Left lung (tissue), 10 donors: ENCODE data around the gene GLIS1. TPM values are rescaled to one million over a fixed set of nuclear protein-coding genes. Genes with fewer than 3 reads are reported as not detected.

ENCODE experiments used
- ATAC-seq: fragments of 200-7000 bp; cut with Tn5 transposase; one replicate; pipeline ENCODE4 v1.9.1; 2020; ENCODE audit warnings: moderate library complexity
- DNase-seq, 4 donors: peaks; one replicate each; pipeline ENCODE4 v3.0.0-alpha.2; 2013 to 2020
- H3K27ac ChIP-seq, 2 donors: fragments of 200-600 bp; sonication (generic) in 1 of 2; one replicate each; pipeline versions ENCODE4 v1.5.0 to v1.8.0; 2020 to 2021
- H3K27me3 ChIP-seq, 2 donors: fragments of 200-600 bp; sonication (generic) in 1 of 2; one replicate each; pipeline versions ENCODE4 v1.5.0 to v1.8.0; 2020 to 2021
- H3K36me3 ChIP-seq, 2 donors: fragments of 200-600 bp; sonication (generic) in 1 of 2; one replicate each; pipeline versions ENCODE4 v1.5.0 to v1.8.0; 2020 to 2021
- H3K4me1 ChIP-seq, 2 donors: fragments of 200-600 bp; one replicate each; pipeline ENCODE4 v1.8.0; 2021
- H3K4me3 ChIP-seq, 2 donors: fragments of 200-600 bp; sonication (generic) in 1 of 2; one replicate each; pipeline versions ENCODE4 v1.5.0 to v1.8.0; 2020 to 2021; ENCODE audit warnings: mild to moderate bottlenecking in 1 of 2
- H3K9me3 ChIP-seq, 2 donors: fragments of 200-600 bp; sonication (generic) in 1 of 2; one replicate each; pipeline versions ENCODE4 v1.5.0 to v1.8.0; 2020 to 2021
- CTCF ChIP-seq, 2 donors: fragments of 200-600 bp; sonication (generic) in 1 of 2; IDR thresholded peaks; one replicate each; pipeline versions ENCODE4 v1.5.0 to v1.8.0; 2021; ENCODE audit warnings: antibody characterized with exemption in 2 of 2
- intact Hi-C, 2 donors: fragments of 100-400 bp; cut with DNase I; formaldehyde crosslinking; loops; one replicate each; pipeline versions ENCODE4 v1.11.2 to v1.14.2; 2022
- polyA plus RNA-seq, 6 donors: library from polyadenylated mRNA; unstranded; fragments of 120-200 nt; gene quantifications; one replicate each; pipeline ENCODE4 v1.2.1, GENCODE V29; 2013; ENCODE audit not compliant: insufficient read length in 6 of 6
- total RNA-seq, 2 donors: library from RNA; stranded (reverse); fragmentation: NEBNext Ultra II Directional; extraction: Animal tissue kit (Norgen Biotek cat#: 25700); gene quantifications; one replicate each; pipeline ENCODE4 v1.2.1, GENCODE V29; 2021
- donor health status: DM: no; HTN: yes; CAD: no.
- donor health status: DM: no; HTN: no; CAD: no.

Gene GLIS1
- total and polyA plus RNA-seq, 8 donors: 0.06 to 0.16 (median 0.12) TPM; not detected in 4

GRCh38 chr1:53754484-53755312, 15.7 kb upstream of the GLIS1 start:
- Histone ChIP-seq H3K4me3 (no peak overlapping the region), H3K4me1 (no peaks in the 10 kb centered on the region), H3K27ac (no peak overlapping the region), H3K9me3 (no peaks in the 10 kb centered on the region), H3K27me3 (no peaks in the 10 kb centered on the region), H3K36me3 (no peaks in the 10 kb centered on the region)
- peak; percentile 52 to 57 for TF ChIP-seq CTCF (IDR thresholded peaks at IDR 0.05)
- peak in 1 of 4 donors; percentile 44 for DNase-seq
- ATAC-seq: peak; percentile 84
- intact Hi-C loops: loop anchor here in 1 of 2 donors (5.0 kb wide), 1 partner anchor 267 kb away; no protein-coding TSS in a partner anchor

- Histone ChIP-seq H3K9me3 (no peaks in the 10 kb centered on the region), H3K36me3 (no peaks in the 10 kb centered on the region), H3K4me1 (no peaks in the 10 kb centered on the region), H3K27ac (no peak overlapping the region), H3K27me3 (peaks cover 0 to 5% of the 10 kb centered on the region in 2 donors), H3K4me3 (no peak overlapping the region)
- intact Hi-C loops: loop anchor here in 1 of 2 donors (5.0 kb wide), 1 partner anchor 265 kb away; no protein-coding TSS in a partner anchor
- no peak for TF ChIP-seq CTCF (IDR thresholded peaks at IDR 0.05)
- ATAC-seq (no peak), DNase-seq (no peak)
Observed at GRCh38 chr1:53752281-53752680, 13.3 kb upstream of the GLIS1 start.

GRCh38 chr1:53747841-53748240, 8.9 kb upstream of the GLIS1 start:
- intact Hi-C loops: no loop called here
- Histone ChIP-seq H3K27me3 (peaks cover 0 to 17% of the 10 kb centered on the region in 2 donors), H3K27ac (no peak overlapping the region), H3K4me1 (no peaks in the 10 kb centered on the region), H3K36me3 (no peaks in the 10 kb centered on the region), H3K9me3 (no peaks in the 10 kb centered on the region), H3K4me3 (no peak overlapping the region)
- no peak for TF ChIP-seq CTCF (IDR thresholded peaks at IDR 0.05)
- DNase-seq (no peak), ATAC-seq (no peak)

GRCh38 chr1:53740621-53741105, 1.7 kb upstream of the GLIS1 start:
- no peak overlapping the region for H3K27ac ChIP-seq
- ATAC-seq: no peak
- intact Hi-C loops: no loop called here
- DNase-seq: no peak
- H3K27me3 ChIP-seq: peaks cover 44 to 84% of the 10 kb centered on the region in 2 donors
- no peaks in the 10 kb centered on the region for H3K9me3 ChIP-seq
- peaks cover 12 to 25% of the 10 kb centered on the region in 2 donors for H3K4me1 ChIP-seq
- no peak for TF ChIP-seq CTCF (IDR thresholded peaks at IDR 0.05)
- H3K36me3 ChIP-seq: no peaks in the 10 kb centered on the region
- H3K4me3 ChIP-seq: no peak overlapping the region
